Subcutaneous abdominal adipose tissue (tissue), 5 donors: Measurements from ENCODE around the gene CD200.

Source experiments
- H3K27ac ChIP-seq: one replicate; pipeline ENCODE4 v1.7.0; 2013; ENCODE audit warnings: low read depth, mild to moderate bottlenecking, inconsistent platforms, low read length, moderate library complexity
- H3K27me3 ChIP-seq, 5 donors: one replicate each; pipeline ENCODE4 v1.7.0; 2013; ENCODE audit warnings: low read length in 5 of 5, inconsistent platforms in 1 of 5; ENCODE audit not compliant: control insufficient read depth in 5 of 5, insufficient read depth in 4 of 5
- H3K36me3 ChIP-seq, 5 donors: one replicate each; pipeline ENCODE4 v1.7.0; 2013; ENCODE audit warnings: low read length in 5 of 5; ENCODE audit not compliant: control insufficient read depth in 5 of 5, insufficient read depth in 5 of 5
- H3K4me1 ChIP-seq, 5 donors: one replicate each; pipeline ENCODE4 v1.7.0; 2013; ENCODE audit warnings: low read length in 5 of 5, mild to moderate bottlenecking in 3 of 5, moderate library complexity in 1 of 5; ENCODE audit not compliant: control insufficient read depth in 5 of 5, insufficient read depth in 5 of 5
- H3K4me3 ChIP-seq, 5 donors: one replicate each; pipeline ENCODE4 v1.7.0; 2013; ENCODE audit warnings: low read length in 5 of 5, low read depth in 1 of 5
- H3K9ac ChIP-seq, 5 donors: one replicate each; pipeline ENCODE4 v1.7.0; 2013; ENCODE audit warnings: low read length in 5 of 5, mild to moderate bottlenecking in 4 of 5, moderate library complexity in 3 of 5
- H3K9me3 ChIP-seq, 5 donors: one replicate each; pipeline ENCODE4 v1.7.0; 2013; ENCODE audit warnings: low read length in 5 of 5; ENCODE audit not compliant: control insufficient read depth in 5 of 5
- donor health status: healthy.
- donor health status: healthy.
- donor health status: healthy.
- donor health status: healthy.
- donor health status: healthy.

Gene CD200

DNA sequence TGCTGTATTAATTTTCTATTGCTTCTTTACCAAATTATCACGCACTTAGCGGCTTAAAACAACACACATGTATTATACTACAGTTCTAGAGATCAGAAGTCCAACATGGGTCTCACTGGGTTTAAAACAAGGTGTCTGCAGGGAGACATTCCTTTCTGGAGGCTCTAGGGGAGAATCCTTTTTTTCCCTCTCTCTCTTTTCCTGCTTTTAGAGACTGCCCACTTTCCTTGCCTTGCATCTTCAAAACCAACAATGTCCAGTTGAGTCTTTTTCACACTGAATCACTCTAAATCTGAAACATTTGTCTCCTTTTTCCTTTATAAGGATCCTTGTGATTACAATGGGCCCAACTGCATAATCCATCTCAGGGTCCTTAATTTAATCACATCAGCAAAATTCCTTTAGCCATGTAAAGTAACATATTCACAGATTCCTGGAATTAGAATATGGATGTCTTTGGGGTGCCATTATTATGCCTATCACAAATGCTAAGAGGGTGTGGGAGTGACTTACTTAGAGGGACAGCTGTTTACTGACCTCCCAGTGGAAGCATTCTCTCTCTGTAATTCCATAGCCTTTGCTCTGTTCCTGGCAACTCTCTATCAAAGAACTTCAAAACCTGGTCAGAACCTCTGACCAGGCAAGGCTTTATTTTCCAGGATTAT, 21.8 kb downstream of the CD200 start:
- H3K9me3 ChIP-seq: no peaks in the 10 kb centered on the region
- no peaks in the 10 kb centered on the region for H3K27me3 ChIP-seq
- H3K4me3 ChIP-seq: no peak overlapping the region
- peaks cover 0 to 32% (median 11%) of the 10 kb centered on the region in 5 donors for H3K4me1 ChIP-seq
- no peak overlapping the region for H3K9ac ChIP-seq
- peaks cover 0 to 31% (median 2%) of the 10 kb centered on the region in 5 donors for H3K36me3 ChIP-seq
- H3K27ac ChIP-seq: peak overlapping the region; percentile 25

DNA sequence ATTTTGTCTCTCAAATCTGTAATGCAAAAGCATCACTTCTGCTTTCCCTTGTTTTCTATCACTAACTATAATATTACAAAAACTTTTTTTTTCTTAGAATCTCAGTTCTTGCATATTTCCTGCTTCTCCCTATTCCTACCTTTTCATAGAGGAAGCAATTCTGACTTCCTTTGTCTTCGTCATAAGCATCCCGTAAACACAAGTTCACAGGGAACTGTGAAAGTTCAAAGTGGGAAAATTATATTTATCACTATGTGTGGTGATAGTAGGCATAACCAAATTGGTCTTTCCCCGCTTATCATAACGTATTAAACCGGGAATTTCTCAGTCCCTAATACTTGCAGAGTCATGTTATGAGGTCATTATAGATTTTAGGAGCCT, 22.3 kb downstream of the CD200 start:
- no peak overlapping the region for H3K4me3 ChIP-seq

DNA sequence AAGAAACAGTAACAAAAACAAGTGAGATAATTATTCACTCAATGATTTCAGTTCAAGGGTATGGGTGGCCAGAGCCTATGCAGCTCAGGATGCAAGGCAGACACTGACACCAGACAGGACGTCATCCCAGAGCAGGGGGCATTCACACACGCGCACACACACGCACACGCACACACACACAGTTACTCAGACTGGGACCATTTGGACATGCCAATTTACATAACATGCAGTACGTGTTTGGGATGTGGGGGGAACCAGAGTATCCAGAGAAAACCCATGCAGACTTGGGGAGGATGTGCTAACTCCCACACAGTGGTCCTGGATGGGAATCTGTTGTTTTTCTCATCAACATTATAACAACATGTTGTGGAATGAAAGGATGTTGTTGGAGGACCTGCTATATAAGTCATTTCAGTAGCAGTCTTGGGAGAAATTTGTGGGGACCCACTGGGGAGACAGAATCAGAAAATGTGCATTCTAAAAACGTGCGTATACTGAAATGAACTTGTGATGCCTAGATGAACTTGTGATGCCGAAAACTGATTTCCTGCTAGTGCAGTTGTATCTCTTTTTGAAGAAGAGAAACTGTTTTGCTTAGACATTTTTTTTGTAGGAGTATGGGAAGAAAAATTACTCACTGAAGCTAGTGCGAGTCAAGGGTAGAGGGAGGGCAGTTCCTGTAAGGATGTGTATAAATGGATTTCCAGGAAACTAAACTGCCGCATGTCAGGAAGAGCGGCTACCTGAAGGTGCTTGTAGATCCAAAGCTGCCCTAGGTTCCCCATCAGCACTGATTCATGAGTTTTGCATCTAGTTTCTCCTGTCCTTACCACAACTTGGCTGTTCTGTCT, 25.2 kb downstream of the CD200 start:
- H3K27me3 ChIP-seq: no peaks in the 10 kb centered on the region
- peaks cover 8 to 33% (median 9%) of the 10 kb centered on the region in 5 donors for H3K4me1 ChIP-seq
- no peaks in the 10 kb centered on the region for H3K9me3 ChIP-seq
- H3K36me3 ChIP-seq: peaks cover 0 to 22% (median 2%) of the 10 kb centered on the region in 5 donors
- H3K27ac ChIP-seq: peak overlapping the region; percentile 63
- peak overlapping the region in 4 of 5 donors; percentile 16 to 48 (median 40) for H3K4me3 ChIP-seq
- H3K9ac ChIP-seq: peak overlapping the region in 3 of 5 donors; percentile 22 to 60 (median 48)

More for the DNA sequence above, 22.3 kb downstream of the CD200 start:
- no peaks in the 10 kb centered on the region for H3K9me3 ChIP-seq
- no peaks in the 10 kb centered on the region for H3K27me3 ChIP-seq
- H3K4me1 ChIP-seq: peaks cover 0 to 29% (median 11%) of the 10 kb centered on the region in 5 donors
- H3K27ac ChIP-seq: no peak overlapping the region
- H3K9ac ChIP-seq: no peak overlapping the region
- peaks cover 0 to 28% (median 0%) of the 10 kb centered on the region in 5 donors for H3K36me3 ChIP-seq

DNA sequence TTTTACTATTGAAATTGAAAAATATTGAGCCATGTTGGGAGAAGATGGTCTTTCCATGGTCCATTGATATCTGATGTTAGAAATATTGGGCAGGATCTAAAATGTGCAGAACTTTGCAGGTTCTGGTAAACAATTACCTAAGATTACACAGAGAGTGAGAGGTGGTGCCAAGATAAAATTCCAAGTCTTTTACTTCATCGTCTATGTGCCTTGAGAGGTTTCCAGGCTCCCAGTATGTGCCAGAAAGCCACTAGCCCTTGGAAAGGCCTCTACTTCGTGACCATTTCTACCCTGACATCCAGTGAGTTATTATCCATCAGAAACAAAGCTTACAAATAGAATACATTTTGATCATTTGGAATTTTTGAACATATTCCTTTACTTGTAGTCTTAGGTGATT, 27.6 kb downstream of the CD200 start:
- peaks cover 9 to 30% (median 22%) of the 10 kb centered on the region in 5 donors for H3K4me1 ChIP-seq
- peak overlapping the region in 3 of 5 donors; percentile 27 to 43 (median 40) for H3K4me3 ChIP-seq
- peaks cover 0 to 5% (median 2%) of the 10 kb centered on the region in 5 donors for H3K36me3 ChIP-seq
- H3K9ac ChIP-seq: peak overlapping the region in 3 of 5 donors; percentile 2 to 51 (median 19)
- peak overlapping the region; percentile 75 for H3K27ac ChIP-seq
- H3K9me3 ChIP-seq: no peaks in the 10 kb centered on the region
- H3K27me3 ChIP-seq: no peaks in the 10 kb centered on the region

DNA sequence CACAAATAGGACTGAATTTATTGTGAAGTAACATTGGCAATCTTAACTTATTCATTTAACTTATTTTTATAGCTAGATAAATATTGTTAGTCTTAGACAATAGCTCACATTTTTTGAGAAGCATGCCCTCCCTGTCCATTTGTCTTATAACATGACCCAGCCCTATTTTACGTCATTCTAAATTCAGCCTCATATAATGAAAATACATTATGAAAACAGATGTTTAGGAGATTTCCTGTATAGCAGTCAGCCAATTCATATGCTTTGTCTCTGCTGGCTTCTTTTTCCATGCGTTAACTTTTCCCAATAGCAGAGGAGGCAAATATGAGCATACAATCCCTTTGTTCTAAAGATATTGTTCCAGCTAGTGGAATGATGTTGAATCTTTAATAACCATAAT, 29.3 kb downstream of the CD200 start:
- H3K4me3 ChIP-seq: peak overlapping the region in 3 of 5 donors; percentile 11 to 43 (median 27)
- no peak overlapping the region for H3K9ac ChIP-seq
- H3K36me3 ChIP-seq: peaks cover 0 to 5% (median 2%) of the 10 kb centered on the region in 5 donors
- no peaks in the 10 kb centered on the region for H3K27me3 ChIP-seq
- H3K27ac ChIP-seq: peak overlapping the region; percentile 75
- no peaks in the 10 kb centered on the region for H3K9me3 ChIP-seq
- peaks cover 9 to 30% (median 26%) of the 10 kb centered on the region in 5 donors for H3K4me1 ChIP-seq

DNA sequence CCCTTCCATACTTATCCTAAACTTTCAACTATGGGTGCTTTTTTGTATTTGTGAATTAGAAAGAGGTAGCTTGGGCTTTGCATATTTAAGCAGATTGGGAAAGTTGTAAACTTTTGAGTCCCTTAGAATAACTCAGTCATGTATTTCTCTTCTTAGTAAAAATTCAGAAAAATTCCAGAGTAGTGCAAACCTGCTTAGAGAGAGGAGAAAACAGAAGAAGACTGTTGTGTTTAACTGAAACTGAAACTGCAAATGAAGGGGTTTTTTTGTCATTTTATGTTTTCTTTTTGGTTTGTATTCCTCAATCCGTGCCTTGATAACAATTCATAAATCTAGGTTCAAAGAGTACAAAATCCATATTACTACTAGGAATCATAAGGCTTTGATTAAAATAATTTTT, 31.3 kb downstream of the CD200 start:
- Histone ChIP-seq H3K9ac (peak overlapping the region in 1 of 5 donors; percentile 13), H3K27ac (peak overlapping the region; percentile 52), H3K36me3 (peaks cover 0 to 5% (median 2%) of the 10 kb centered on the region in 5 donors), H3K4me3 (no peak overlapping the region), H3K4me1 (peaks cover 2 to 40% (median 27%) of the 10 kb centered on the region in 5 donors), H3K27me3 (no peaks in the 10 kb centered on the region), H3K9me3 (no peaks in the 10 kb centered on the region)

DNA sequence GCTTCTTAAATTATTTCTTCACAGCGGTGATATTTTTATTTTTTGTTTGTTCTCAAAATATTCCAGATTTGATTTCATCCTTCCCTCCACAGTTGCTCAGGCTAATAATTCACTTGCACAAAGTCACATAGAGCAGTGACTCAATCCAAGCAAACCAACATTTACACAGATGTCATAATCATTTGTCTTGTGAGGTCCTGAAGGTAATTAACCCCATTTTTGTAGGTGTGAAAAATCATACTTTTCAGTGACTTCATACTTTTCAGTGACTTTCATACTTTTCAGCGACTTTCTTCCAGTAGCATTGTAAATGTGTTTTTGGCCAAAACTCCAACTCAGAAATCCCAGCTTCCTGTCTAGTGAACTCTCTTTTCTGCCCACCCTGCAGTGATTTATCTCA, 32.1 kb downstream of the CD200 start:
- Histone ChIP-seq H3K9ac (no peak overlapping the region), H3K36me3 (peaks cover 0 to 5% (median 2%) of the 10 kb centered on the region in 5 donors), H3K4me3 (no peak overlapping the region), H3K27ac (peak overlapping the region; percentile 52), H3K9me3 (no peaks in the 10 kb centered on the region), H3K27me3 (no peaks in the 10 kb centered on the region), H3K4me1 (peaks cover 2 to 41% (median 28%) of the 10 kb centered on the region in 5 donors)

DNA sequence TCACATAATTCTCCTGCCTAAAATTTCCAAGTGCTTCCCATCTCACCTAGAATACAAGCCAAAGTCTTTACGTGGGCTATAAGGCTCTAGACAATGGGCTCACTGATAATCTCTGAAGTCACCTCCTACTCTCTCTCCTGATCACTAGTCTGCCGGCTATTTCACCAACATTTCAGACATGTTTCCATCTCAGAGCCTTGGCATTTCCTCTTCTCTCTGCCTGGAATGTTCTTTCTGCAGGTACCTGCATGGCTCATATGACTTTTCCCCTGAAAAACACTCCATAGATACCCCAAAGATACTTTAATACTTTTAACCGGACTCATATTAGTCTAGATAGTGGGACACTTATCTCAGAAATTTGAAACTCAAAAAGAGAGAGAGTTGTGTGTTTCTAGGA, 32.7 kb downstream of the CD200 start:
- Histone ChIP-seq H3K27me3 (no peaks in the 10 kb centered on the region), H3K36me3 (peaks cover 0 to 5% (median 2%) of the 10 kb centered on the region in 5 donors), H3K9ac (no peak overlapping the region), H3K27ac (no peak overlapping the region), H3K4me3 (no peak overlapping the region), H3K4me1 (peaks cover 2 to 38% (median 24%) of the 10 kb centered on the region in 5 donors), H3K9me3 (no peaks in the 10 kb centered on the region)

- H3K9me3 ChIP-seq: no peaks in the 10 kb centered on the region
- peaks cover 2 to 32% (median 22%) of the 10 kb centered on the region in 5 donors for H3K4me1 ChIP-seq
- H3K27me3 ChIP-seq: no peaks in the 10 kb centered on the region
- H3K9ac ChIP-seq: no peak overlapping the region
- H3K27ac ChIP-seq: peak overlapping the region; percentile 37
- H3K4me3 ChIP-seq: no peak overlapping the region
- H3K36me3 ChIP-seq: peaks cover 0 to 5% (median 2%) of the 10 kb centered on the region in 5 donors
Measured at GRCh38 chr3:112366522-112366921, 33.6 kb downstream of the CD200 start.

DNA sequence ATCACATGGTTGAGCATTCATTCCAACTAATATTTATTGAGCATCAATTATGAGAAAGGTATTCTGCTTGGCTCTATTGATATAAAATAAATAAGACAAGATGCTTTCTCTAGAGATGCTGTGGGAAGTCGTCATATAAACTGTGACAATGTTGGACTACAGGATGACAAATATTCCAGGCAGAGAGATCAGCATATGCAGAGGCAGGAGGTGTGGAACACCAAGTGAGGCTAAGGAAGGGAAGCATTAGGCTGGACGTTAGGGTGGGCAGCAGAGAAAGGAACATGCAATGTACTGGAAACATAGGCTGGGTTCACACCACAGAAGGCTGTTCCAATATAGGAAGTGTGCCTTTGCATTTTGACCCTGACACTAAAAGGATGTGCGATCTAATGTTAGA, 38.6 kb downstream of the CD200 start:
- no peak overlapping the region for H3K27ac ChIP-seq
- H3K9ac ChIP-seq: no peak overlapping the region
- no peak overlapping the region for H3K4me3 ChIP-seq
- no peaks in the 10 kb centered on the region for H3K9me3 ChIP-seq
- H3K27me3 ChIP-seq: no peaks in the 10 kb centered on the region
- peaks cover 0 to 59% (median 48%) of the 10 kb centered on the region in 5 donors for H3K4me1 ChIP-seq
- no peaks in the 10 kb centered on the region for H3K36me3 ChIP-seq
